IMR-90 (cell line): Measurements from ENCODE around the gene MICAL2.

Experiments
- BHLHE40 ChIP-seq: fragments of 150-350 bp; IDR thresholded peaks from 2 replicates; pipeline ENCODE4 v1.6.1; 2016; ENCODE audit warnings: mild to moderate bottlenecking, low read depth, low read length
- CEBPB ChIP-seq: IDR thresholded peaks from 2 replicates; pipeline ENCODE4 v1.6.1; 2012; ENCODE audit warnings: low read depth, low read length, improper control_type of control experiment
- CHD1 ChIP-seq: IDR thresholded peaks from 2 replicates; pipeline ENCODE4 v1.6.1; 2012; ENCODE audit warnings: low read depth, low read length, improper control_type of control experiment
- CTCF ChIP-seq: conservative IDR thresholded peaks from 2 replicates; pipeline ENCODE4 v1.5.1; 2012; ENCODE audit warnings: mild to moderate bottlenecking, low read depth, low read length, improper control_type of control experiment
- NFE2L2 ChIP-seq: fragments of 150-350 bp; IDR thresholded peaks from 2 replicates; pipeline ENCODE4 v1.6.1; 2016; ENCODE audit warnings: low read depth, mild to moderate bottlenecking, low read length
- POLR2A ChIP-seq: IDR thresholded peaks from 2 replicates; pipeline ENCODE4 v1.6.1; 2012; ENCODE audit warnings: mild to moderate bottlenecking, low read depth, low read length
- RAD21 ChIP-seq: IDR thresholded peaks from 2 replicates; pipeline ENCODE4 v1.6.1; 2012; ENCODE audit warnings: low read length, improper control_type of control experiment
- RFX5 ChIP-seq: IDR thresholded peaks from 2 replicates; pipeline ENCODE4 v1.8.0; 2012; ENCODE audit warnings: low read depth, mild to moderate bottlenecking, low read length, moderate library complexity
- SMC3 ChIP-seq: fragments of 150-350 bp; IDR thresholded peaks from 2 replicates; pipeline ENCODE4 v1.6.1; 2016; ENCODE audit warnings: low read depth, mild to moderate bottlenecking, antibody characterized with exemption, low read length, moderate library complexity

GRCh38 chr11:12187399-12187798 is 77.0 kb downstream of the MICAL2 start:
- no peak for TF ChIP-seq RAD21
- TF ChIP-seq CTCF = no peak
- no peak for TF ChIP-seq POLR2A
- no peak for TF ChIP-seq RFX5
- no peak for TF ChIP-seq CHD1
- TF ChIP-seq CEBPB = no peak
- TF ChIP-seq NFE2L2 = no peak
- no peak for TF ChIP-seq BHLHE40
- no peak for TF ChIP-seq SMC3
